Muscle layer of duodenum (tissue), 2 donors: Measurements from ENCODE around the gene OR8B12.

Experiments
- H3K27ac ChIP-seq: one replicate; pipeline ENCODE4 v1.7.0; 2013; ENCODE audit warnings: mild to moderate bottlenecking, low read length
- H3K27me3 ChIP-seq: one replicate; pipeline ENCODE4 v1.7.0; 2013; ENCODE audit warnings: low read depth, mild to moderate bottlenecking, control low read depth, low read length
- H3K36me3 ChIP-seq, 2 donors: one replicate each; pipeline ENCODE4 v1.7.0; 2013; ENCODE audit warnings: low read length in 2 of 2, control low read depth in 1 of 2, mild to moderate bottlenecking in 1 of 2; ENCODE audit not compliant: insufficient read depth in 2 of 2, control insufficient read depth in 1 of 2
- H3K4me1 ChIP-seq, 2 donors: one replicate each; pipeline ENCODE4 v1.7.0; 2013; ENCODE audit warnings: low read length in 2 of 2, mild to moderate bottlenecking in 2 of 2, control low read depth in 1 of 2, moderate library complexity in 1 of 2; ENCODE audit not compliant: insufficient read depth in 2 of 2, control insufficient read depth in 1 of 2
- H3K4me3 ChIP-seq, 2 donors: one replicate each; pipeline ENCODE4 v1.7.0; 2013; ENCODE audit warnings: low read length in 2 of 2, low read depth in 1 of 2, mild to moderate bottlenecking in 1 of 2
- H3K9me3 ChIP-seq, 2 donors: one replicate each; pipeline ENCODE4 v1.7.0; 2013; ENCODE audit warnings: low read length in 2 of 2, control low read depth in 1 of 2, mild to moderate bottlenecking in 1 of 2; ENCODE audit not compliant: control insufficient read depth in 1 of 2
- donor health status: healthy.

Gene OR8B12

GRCh38 chr11:124569697-124570096, 26.2 kb upstream of the OR8B12 start, which contains the start of gene OR8A1:
Gene OR8A1, plus strand, starts transcription at chr11:124569997. Its CDS starts 123 bp downstream, at chr11:124570120.
- Histone ChIP-seq H3K36me3 (no peaks in the 10 kb centered on the region), H3K4me3 (no peak within 1 kb of the TSS), H3K9me3 (no peaks in the 10 kb centered on the region), H3K27me3 (no peaks in the 10 kb centered on the region), H3K27ac (no peak within 1 kb of the TSS), H3K4me1 (no peaks in the 10 kb centered on the region)

GRCh38 chr11:124556828-124557227, 13.4 kb upstream of the OR8B12 start:
- H3K27ac ChIP-seq: no peak overlapping the region
- no peaks in the 10 kb centered on the region for H3K36me3 ChIP-seq
- no peak overlapping the region for H3K4me3 ChIP-seq

GRCh38 chr11:124551987-124552386, 8.5 kb upstream of the OR8B12 start:
- no peaks in the 10 kb centered on the region for H3K4me1 ChIP-seq
- no peak overlapping the region for H3K27ac ChIP-seq
- no peak overlapping the region for H3K4me3 ChIP-seq
- no peaks in the 10 kb centered on the region for H3K27me3 ChIP-seq
- no peaks in the 10 kb centered on the region for H3K36me3 ChIP-seq
- no peaks in the 10 kb centered on the region for H3K9me3 ChIP-seq

More at GRCh38 chr11:124556828-124557227, 13.4 kb upstream of the OR8B12 start:
- H3K9me3 ChIP-seq: no peaks in the 10 kb centered on the region
- H3K4me1 ChIP-seq: no peaks in the 10 kb centered on the region
- H3K27me3 ChIP-seq: no peaks in the 10 kb centered on the region

GRCh38 chr11:124551189-124551588, 7.7 kb upstream of the OR8B12 start:
- Histone ChIP-seq H3K36me3 (no peaks in the 10 kb centered on the region), H3K27me3 (no peaks in the 10 kb centered on the region), H3K9me3 (no peaks in the 10 kb centered on the region), H3K27ac (no peak overlapping the region), H3K4me3 (no peak overlapping the region), H3K4me1 (no peaks in the 10 kb centered on the region)

- no peaks in the 10 kb centered on the region for H3K9me3 ChIP-seq
- H3K27me3 ChIP-seq: no peaks in the 10 kb centered on the region
- H3K4me3 ChIP-seq: no peak overlapping the region
- H3K4me1 ChIP-seq: no peaks in the 10 kb centered on the region
- no peak overlapping the region for H3K27ac ChIP-seq
- no peaks in the 10 kb centered on the region for H3K36me3 ChIP-seq
Measured at GRCh38 chr11:124543145-124543544, 309 bp downstream of the OR8B12 start.

GRCh38 chr11:124541204-124541603, 2.2 kb downstream of the OR8B12 start:
- no peaks in the 10 kb centered on the region for H3K9me3 ChIP-seq
- H3K36me3 ChIP-seq: no peaks in the 10 kb centered on the region
- no peak overlapping the region for H3K4me3 ChIP-seq
- no peaks in the 10 kb centered on the region for H3K27me3 ChIP-seq
- H3K27ac ChIP-seq: no peak overlapping the region
- no peaks in the 10 kb centered on the region for H3K4me1 ChIP-seq

- Histone ChIP-seq H3K27ac (no peak overlapping the region), H3K36me3 (no peaks in the 10 kb centered on the region), H3K4me1 (no peaks in the 10 kb centered on the region), H3K27me3 (no peaks in the 10 kb centered on the region), H3K9me3 (no peaks in the 10 kb centered on the region), H3K4me3 (no peak overlapping the region)
Measured at GRCh38 chr11:124538019-124538418, 5.4 kb downstream of the OR8B12 start.

GRCh38 chr11:124536520-124536919, 6.9 kb downstream of the OR8B12 start:
- no peak overlapping the region for H3K4me3 ChIP-seq
- no peaks in the 10 kb centered on the region for H3K27me3 ChIP-seq
- H3K36me3 ChIP-seq: no peaks in the 10 kb centered on the region
- no peaks in the 10 kb centered on the region for H3K9me3 ChIP-seq
- H3K4me1 ChIP-seq: no peaks in the 10 kb centered on the region
- H3K27ac ChIP-seq: no peak overlapping the region

- Histone ChIP-seq H3K36me3 (no peaks in the 10 kb centered on the region), H3K4me1 (no peaks in the 10 kb centered on the region), H3K27ac (no peak overlapping the region), H3K27me3 (no peaks in the 10 kb centered on the region), H3K4me3 (no peak overlapping the region), H3K9me3 (no peaks in the 10 kb centered on the region)
Measured at GRCh38 chr11:124535552-124536232, 7.8 kb downstream of the OR8B12 start.

- H3K27ac ChIP-seq: no peak overlapping the region
- H3K36me3 ChIP-seq: no peaks in the 10 kb centered on the region
- no peaks in the 10 kb centered on the region for H3K27me3 ChIP-seq
- no peaks in the 10 kb centered on the region for H3K9me3 ChIP-seq
- H3K4me3 ChIP-seq: no peak overlapping the region
- H3K4me1 ChIP-seq: no peaks in the 10 kb centered on the region
Measured at GRCh38 chr11:124534051-124534450, 9.4 kb downstream of the OR8B12 start.

GRCh38 chr11:124533626-124534025, 9.8 kb downstream of the OR8B12 start:
- no peaks in the 10 kb centered on the region for H3K4me1 ChIP-seq
- H3K4me3 ChIP-seq: no peak overlapping the region
- no peaks in the 10 kb centered on the region for H3K27me3 ChIP-seq
- H3K9me3 ChIP-seq: no peaks in the 10 kb centered on the region
- no peaks in the 10 kb centered on the region for H3K36me3 ChIP-seq
- H3K27ac ChIP-seq: no peak overlapping the region

- Histone ChIP-seq H3K9me3 (no peaks in the 10 kb centered on the region), H3K27me3 (no peaks in the 10 kb centered on the region), H3K4me1 (no peaks in the 10 kb centered on the region), H3K36me3 (no peaks in the 10 kb centered on the region), H3K4me3 (no peak overlapping the region), H3K27ac (no peak overlapping the region)
Measured at GRCh38 chr11:124520550-124520854, 23.0 kb downstream of the OR8B12 start.
